Measurements from ENCODE around the gene KRT25.

The KRT25 gene

GRCh38 chr17:40755231-40755630 lies at the start of gene KRT25:
Gene KRT25 (minus strand): TSS chr17:40755331. CDS start chr17:40755271, 60 bp downstream.
- DNase-seq: no peak

GRCh38 chr17:40803617-40804082 lies 48.5 kb upstream of the KRT25 start:
- peak in 1 of 2 experiments; percentile 11 for DNase-seq

GRCh38 chr17:40801157-40801556 lies 46.0 kb upstream of the KRT25 start:
- no peak for DNase-seq

GRCh38 chr17:40800381-40800780 lies 45.2 kb upstream of the KRT25 start:
- no peak for DNase-seq

GRCh38 chr17:40799859-40800258 lies 44.7 kb upstream of the KRT25 start, which contains the start of gene KRT28:
Gene KRT28 (minus strand): TSS chr17:40799959. CDS start chr17:40799893, 66 bp downstream.
- DNase-seq: no peak

GRCh38 chr17:40796846-40797245 lies 41.7 kb upstream of the KRT25 start:
- no peak for DNase-seq

GRCh38 chr17:40795019-40795667 lies 40.0 kb upstream of the KRT25 start:
- no peak for DNase-seq

- no peak for DNase-seq
Observed at GRCh38 chr17:40794466-40794865, 39.3 kb upstream of the KRT25 start.

- no peak for DNase-seq
Observed at GRCh38 chr17:40793832-40794231, 38.7 kb upstream of the KRT25 start.

- no peak for DNase-seq
Observed at GRCh38 chr17:40791787-40792436, 36.8 kb upstream of the KRT25 start.

GRCh38 chr17:40791111-40791510 lies 36.0 kb upstream of the KRT25 start:
- no peak for DNase-seq

GRCh38 chr17:40782450-40782849 lies 27.3 kb upstream of the KRT25 start, which contains the start of gene KRT27:
Gene KRT27 (minus strand): TSS chr17:40782550. CDS start chr17:40782493, 57 bp downstream.
- DNase-seq: no peak

GRCh38 chr17:40779181-40779909 lies 24.2 kb upstream of the KRT25 start:
- DNase-seq: no peak

GRCh38 chr17:40778461-40778860 lies 23.3 kb upstream of the KRT25 start:
- DNase-seq: no peak

GRCh38 chr17:40777971-40778370 lies 22.8 kb upstream of the KRT25 start:
- DNase-seq: no peak

- no peak for DNase-seq
Observed at GRCh38 chr17:40777459-40777858, 22.3 kb upstream of the KRT25 start.

GRCh38 chr17:40775945-40776344 lies 20.8 kb upstream of the KRT25 start:
- no peak for DNase-seq

- no peak for DNase-seq
Observed at GRCh38 chr17:40772101-40772500, 17.0 kb upstream of the KRT25 start, which contains the start of gene KRT26. Gene KRT26 (minus strand): TSS chr17:40772201. CDS start chr17:40772113, 88 bp downstream.

GRCh38 chr17:40765657-40766056 lies 10.5 kb upstream of the KRT25 start:
- no peak for DNase-seq

GRCh38 chr17:40763752-40764151 lies 8.6 kb upstream of the KRT25 start:
- DNase-seq: no peak

GRCh38 chr17:40760105-40761016 lies 5.2 kb upstream of the KRT25 start:
- DNase-seq: no peak

- DNase-seq: no peak
Observed at GRCh38 chr17:40753804-40754203, 1.3 kb downstream of the KRT25 start.

Data from cerebellar nuclear complex (tissue), 1 donor.